Calu3 (cell line): Measurements from ENCODE around the gene ACOXL. TPM values are rescaled to one million over a fixed set of nuclear protein-coding genes. Genes with fewer than 3 reads are reported as not detected.

ENCODE experiments used
- BruUV-seq: library from RNA; stranded (reverse); fragments of 400-500 nt; replicated peaks from 2 replicates; lab custom pipeline; 2021; lab: Mats Ljungman, UMichigan
- CTCF ChIA-PET: fragments of 300-600 bp; sonication (Branson Sonifier 250); formaldehyde crosslinking; loops from one replicate; lab custom pipeline; 2022; ENCODE audit warnings: antibody characterized with exemption; lab: Charles Lee
- DNase-seq: peaks from one replicate; pipeline ENCODE4 v3.0.0; 2022
- H3K27ac Mint-ChIP-seq: one replicate; pipeline ENCODE4 v1.8.0; 2022; ENCODE audit warnings: mixed read lengths; ENCODE audit not compliant: unreplicated experiment
- H3K27me3 Mint-ChIP-seq: one replicate; pipeline ENCODE4 v1.8.0; 2022; ENCODE audit warnings: mixed read lengths; ENCODE audit not compliant: unreplicated experiment
- H3K36me3 Mint-ChIP-seq: one replicate; pipeline ENCODE4 v1.8.0; 2022; ENCODE audit warnings: mild to moderate bottlenecking, moderate library complexity, mixed read lengths; ENCODE audit not compliant: insufficient read depth, unreplicated experiment
- H3K4me1 Mint-ChIP-seq: one replicate; pipeline ENCODE4 v1.8.0; 2022; ENCODE audit warnings: mild to moderate bottlenecking, low read depth, mixed read lengths; ENCODE audit not compliant: unreplicated experiment
- H3K4me3 Mint-ChIP-seq: one replicate; pipeline ENCODE4 v1.8.0; 2022; ENCODE audit warnings: mild to moderate bottlenecking, low read depth, moderate library complexity, mixed read lengths; ENCODE audit not compliant: unreplicated experiment
- H3K9me3 Mint-ChIP-seq: one replicate; pipeline ENCODE4 v1.8.0; 2022; ENCODE audit warnings: low read depth, mixed read lengths; ENCODE audit not compliant: unreplicated experiment
- intact Hi-C: fragments of 100-400 bp; cut with micrococcal nuclease; formaldehyde crosslinking; loops from one replicate; pipeline ENCODE4 v1.10.0; 2022; ENCODE audit not compliant: unreplicated experiment
- total RNA-seq: library from RNA; stranded (reverse); gene quantifications from 2 replicates; pipeline ENCODE4 v1.2.3, GENCODE V29; 2022
- TF ChIP-seq, protein P1 (sequence below): fragments of 200-600 bp; IDR thresholded peaks from one replicate; pipeline ENCODE4 v1.8.0; 2022; ENCODE audit warnings: antibody characterized with exemption; ENCODE audit not compliant: unreplicated experiment

ACOXL gene
- total RNA-seq, 1 experiment from 2014 or later = 2.7 TPM

DNA sequence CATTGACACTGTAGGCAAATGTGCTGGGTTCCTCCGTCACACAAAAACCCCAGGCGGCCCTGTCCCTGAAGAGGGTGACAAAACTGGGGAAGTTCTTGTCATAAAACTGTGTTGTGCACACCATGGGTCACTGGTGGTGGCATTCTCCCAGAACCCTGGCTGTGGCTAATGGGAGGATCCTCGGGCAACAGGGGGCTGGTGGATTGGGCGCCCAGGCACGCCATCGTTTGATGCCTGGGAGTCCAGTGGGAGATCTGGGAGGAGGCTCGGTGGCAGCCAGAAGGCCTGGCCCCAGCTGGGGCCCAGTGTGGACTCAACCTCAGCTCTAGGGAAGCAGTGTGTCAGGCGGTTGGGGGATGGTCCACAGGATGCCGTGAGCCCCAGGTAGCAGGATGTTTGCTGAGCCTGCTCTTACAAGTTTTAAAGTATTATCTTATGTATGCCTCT is 140.7 kb downstream of the ACOXL start:
- TF ChIP-seq, protein P1, sequence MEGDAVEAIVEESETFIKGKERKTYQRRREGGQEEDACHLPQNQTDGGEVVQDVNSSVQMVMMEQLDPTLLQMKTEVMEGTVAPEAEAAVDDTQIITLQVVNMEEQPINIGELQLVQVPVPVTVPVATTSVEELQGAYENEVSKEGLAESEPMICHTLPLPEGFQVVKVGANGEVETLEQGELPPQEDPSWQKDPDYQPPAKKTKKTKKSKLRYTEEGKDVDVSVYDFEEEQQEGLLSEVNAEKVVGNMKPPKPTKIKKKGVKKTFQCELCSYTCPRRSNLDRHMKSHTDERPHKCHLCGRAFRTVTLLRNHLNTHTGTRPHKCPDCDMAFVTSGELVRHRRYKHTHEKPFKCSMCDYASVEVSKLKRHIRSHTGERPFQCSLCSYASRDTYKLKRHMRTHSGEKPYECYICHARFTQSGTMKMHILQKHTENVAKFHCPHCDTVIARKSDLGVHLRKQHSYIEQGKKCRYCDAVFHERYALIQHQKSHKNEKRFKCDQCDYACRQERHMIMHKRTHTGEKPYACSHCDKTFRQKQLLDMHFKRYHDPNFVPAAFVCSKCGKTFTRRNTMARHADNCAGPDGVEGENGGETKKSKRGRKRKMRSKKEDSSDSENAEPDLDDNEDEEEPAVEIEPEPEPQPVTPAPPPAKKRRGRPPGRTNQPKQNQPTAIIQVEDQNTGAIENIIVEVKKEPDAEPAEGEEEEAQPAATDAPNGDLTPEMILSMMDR = no peak
- Mint-ChIP-seq H3K36me3 (no peaks in the 10 kb centered on the region), H3K27me3 (peaks cover 9% of the 10 kb centered on the region), H3K9me3 (peaks cover under 1% of the 10 kb centered on the region), H3K4me1 (peaks cover 10% of the 10 kb centered on the region), H3K27ac (no peak overlapping the region), H3K4me3 (no peak overlapping the region)
- CTCF ChIA-PET = no interaction called here
- DNase-seq = no peak
- intact Hi-C loops = no loop called here
- no TSS peak for BruUV-seq

DNA sequence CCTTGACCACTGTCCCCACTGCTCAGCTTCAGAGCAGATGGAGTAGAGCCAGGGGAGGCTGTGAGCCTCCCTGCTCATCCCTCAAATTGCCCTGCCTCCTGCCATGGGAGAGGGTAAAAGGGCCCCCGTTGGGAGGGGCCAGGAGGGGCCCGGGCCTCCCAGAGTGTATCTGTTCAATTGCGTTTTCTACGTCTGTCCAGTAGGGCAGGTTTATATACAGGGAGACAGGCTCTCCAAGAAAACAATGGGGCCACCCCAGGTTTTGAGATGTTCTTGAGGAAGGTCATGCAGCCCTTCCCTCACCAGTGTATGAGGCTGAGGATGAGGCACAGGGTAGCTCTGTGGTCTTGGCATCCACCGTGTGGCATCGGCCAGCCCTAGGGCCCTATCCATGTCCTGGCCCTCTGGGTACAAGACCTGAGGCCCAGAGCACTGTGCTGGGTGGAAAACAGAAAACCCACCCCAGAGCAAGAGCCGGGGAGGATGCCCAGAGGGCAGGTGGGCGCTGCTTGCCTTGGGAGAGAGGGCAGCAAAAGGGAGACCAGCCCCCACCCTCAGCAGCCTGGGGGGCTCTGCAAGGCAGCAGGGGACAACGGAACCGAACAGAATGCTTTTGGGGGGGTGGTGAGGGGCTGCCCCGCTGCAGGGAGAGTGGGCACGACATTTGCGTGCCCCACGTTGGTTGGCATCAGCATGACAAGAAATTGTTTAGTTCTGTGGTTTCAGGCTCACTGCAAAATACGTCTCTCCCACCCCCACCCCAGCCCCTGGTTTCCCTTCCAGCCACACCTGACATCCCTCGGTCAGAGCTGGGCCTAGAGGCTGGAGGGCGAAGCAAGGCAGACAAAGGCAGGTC is 141.5 kb downstream of the ACOXL start:
- H3K4me3 Mint-ChIP-seq = no peak overlapping the region
- TF ChIP-seq, protein P1 = no peak
- H3K36me3 Mint-ChIP-seq = no peaks in the 10 kb centered on the region
- no peak for DNase-seq
- no TSS peak for BruUV-seq
- no peak overlapping the region for H3K27ac Mint-ChIP-seq
- intact Hi-C loops = no loop called here
- H3K27me3 Mint-ChIP-seq = peaks cover 1% of the 10 kb centered on the region
- CTCF ChIA-PET = no interaction called here
- peaks cover 2% of the 10 kb centered on the region for H3K9me3 Mint-ChIP-seq
- peaks cover 10% of the 10 kb centered on the region for H3K4me1 Mint-ChIP-seq

DNA sequence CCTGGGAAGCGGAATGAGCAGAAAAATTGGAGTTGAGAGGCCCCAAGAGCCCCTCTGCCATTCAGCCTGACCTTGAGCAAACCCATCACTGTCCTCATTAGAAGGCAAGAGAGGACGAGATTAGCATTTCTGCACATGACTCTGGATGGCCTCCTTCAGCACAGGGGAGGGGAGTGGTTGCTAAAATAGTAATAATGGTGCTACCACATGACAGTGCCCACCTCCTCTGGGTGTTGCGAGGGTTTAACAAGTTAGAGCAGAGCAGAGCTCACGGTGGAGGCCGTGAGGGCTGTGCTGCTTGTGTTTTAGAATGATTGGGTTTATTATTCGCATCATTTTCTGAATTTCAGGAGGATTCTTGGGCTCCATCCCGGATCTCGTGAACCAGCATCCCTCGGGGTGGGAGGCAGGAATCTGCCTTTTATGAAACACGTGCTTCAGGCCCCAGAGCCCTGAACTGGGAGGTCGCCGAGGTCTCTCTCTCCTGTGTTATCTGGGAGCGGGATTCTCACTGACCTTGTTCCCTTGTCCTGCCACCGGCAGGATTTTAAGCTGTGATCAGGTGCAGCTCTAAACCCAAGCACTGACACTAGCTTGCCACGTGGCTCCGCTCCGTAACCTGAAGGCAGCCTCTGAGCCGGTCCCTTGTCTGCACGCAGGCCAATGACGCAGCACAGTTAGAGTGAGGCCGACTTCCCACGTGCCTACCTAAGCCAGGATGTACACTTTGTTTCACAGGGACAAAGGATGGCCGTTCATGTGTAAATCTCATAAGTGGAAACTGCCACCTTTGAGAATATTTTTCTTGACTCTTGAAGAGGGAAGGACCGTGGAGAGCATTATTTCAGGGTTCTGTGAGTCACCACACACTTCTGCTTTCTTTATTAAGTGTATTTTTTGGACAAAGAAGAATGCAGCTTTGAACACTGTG is 142.3 kb downstream of the ACOXL start:
- no peaks in the 10 kb centered on the region for H3K27me3 Mint-ChIP-seq
- H3K4me1 Mint-ChIP-seq = peaks cover 3% of the 10 kb centered on the region
- no peak overlapping the region for H3K27ac Mint-ChIP-seq
- intact Hi-C loops = no loop called here
- no peak overlapping the region for H3K4me3 Mint-ChIP-seq
- DNase-seq = no peak
- CTCF ChIA-PET = no interaction called here
- TF ChIP-seq, protein P1 = no peak
- H3K9me3 Mint-ChIP-seq = peaks cover 2% of the 10 kb centered on the region
- no TSS peak for BruUV-seq
- no peaks in the 10 kb centered on the region for H3K36me3 Mint-ChIP-seq

DNA sequence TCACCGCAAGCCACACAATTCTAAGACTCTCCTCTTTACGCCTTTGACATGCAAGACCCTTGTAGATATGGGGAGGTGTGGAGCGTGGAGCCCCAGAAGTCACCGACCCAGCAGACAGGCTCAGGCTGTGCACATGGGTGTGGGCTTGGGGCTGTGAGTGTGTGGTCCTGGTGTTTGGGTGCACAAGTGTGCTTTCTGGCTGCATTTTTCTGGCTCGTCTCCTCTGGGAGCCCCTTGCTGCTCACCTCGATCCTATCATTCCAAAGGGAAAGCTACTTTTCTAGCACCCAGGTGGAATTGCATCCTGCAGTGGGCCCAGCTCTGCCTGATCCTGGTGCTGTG is 143.0 kb downstream of the ACOXL start:
- Mint-ChIP-seq H3K4me1 (no peaks in the 10 kb centered on the region), H3K27ac (no peak overlapping the region), H3K4me3 (no peak overlapping the region), H3K27me3 (no peaks in the 10 kb centered on the region), H3K9me3 (peaks cover 2% of the 10 kb centered on the region), H3K36me3 (no peaks in the 10 kb centered on the region)
- CTCF ChIA-PET = no interaction called here
- TF ChIP-seq, protein P1 = no peak
- no TSS peak for BruUV-seq
- DNase-seq = no peak
- intact Hi-C loops = no loop called here
